H9 (cell line): Measurements from ENCODE around the gene CSRNP2. TPM values are rescaled to one million over a fixed set of nuclear protein-coding genes. Genes with fewer than 3 reads are reported as not detected.

ENCODE experiments used
- DNase-seq: peaks from one replicate; pipeline ENCODE4 v3.0.0-alpha.2; 2017
- H2AFZ ChIP-seq: one replicate; pipeline ENCODE4 v1.6.1; 2013; ENCODE audit warnings: mild to moderate bottlenecking, low read length, control low read depth, moderate library complexity
- H2AK5ac ChIP-seq: 2 replicates; pipeline ENCODE4 v1.6.1; 2013; ENCODE audit warnings: low read length, control low read depth, mixed read lengths; ENCODE audit not compliant: insufficient read length
- H2BK120ac ChIP-seq: one replicate; pipeline ENCODE4 v1.6.1; 2013; ENCODE audit warnings: low read depth, mild to moderate bottlenecking, low read length, control low read depth, inconsistent platforms; ENCODE audit not compliant: poor library complexity, severe bottlenecking
- H2BK12ac ChIP-seq: 2 replicates; pipeline ENCODE4 v1.6.1; 2013; ENCODE audit warnings: low read length, control low read depth, mixed read lengths, low read depth; ENCODE audit not compliant: insufficient read length
- H2BK15ac ChIP-seq: 2 replicates; pipeline ENCODE4 v1.6.1; 2013; ENCODE audit warnings: low read depth, low read length, control low read depth
- H2BK20ac ChIP-seq: one replicate; pipeline ENCODE4 v1.6.1; 2013; ENCODE audit warnings: low read depth, mild to moderate bottlenecking, low read length, control low read depth, inconsistent platforms; ENCODE audit not compliant: poor library complexity, severe bottlenecking
- H2BK5ac ChIP-seq: 2 replicates; pipeline ENCODE4 v1.6.1; 2013; ENCODE audit warnings: low read length, control low read depth, mixed read lengths; ENCODE audit not compliant: insufficient read length
- H3K14ac ChIP-seq: 2 replicates; pipeline ENCODE4 v1.6.1; 2013; ENCODE audit warnings: low read length, control low read depth; ENCODE audit not compliant: insufficient read depth
- H3K18ac ChIP-seq: 2 replicates; pipeline ENCODE4 v1.6.1; 2013; ENCODE audit warnings: low read depth, mild to moderate bottlenecking, mixed read lengths, low read length, control low read depth; ENCODE audit not compliant: insufficient read length
- H3K23ac ChIP-seq: 2 replicates; pipeline ENCODE4 v1.6.1; 2013; ENCODE audit warnings: low read length, control low read depth, mixed read lengths, low read depth; ENCODE audit not compliant: insufficient read length
- H3K23me2 ChIP-seq: 2 replicates; pipeline ENCODE4 v1.6.1; 2013; ENCODE audit warnings: low read depth, mild to moderate bottlenecking, mixed read lengths, low read length, control low read depth; ENCODE audit not compliant: insufficient read length, poor library complexity, severe bottlenecking
- H3K27ac ChIP-seq: 2 replicates; pipeline ENCODE4 v1.5.1; 2013; ENCODE audit warnings: low read length, control low read depth, mixed read lengths, low read depth; ENCODE audit not compliant: insufficient read length
- H3K27me3 ChIP-seq: 2 replicates; pipeline ENCODE4 v1.6.1; 2013; ENCODE audit warnings: low read length, control low read depth, inconsistent platforms; ENCODE audit not compliant: insufficient read depth
- H3K4ac ChIP-seq: 2 replicates; pipeline ENCODE4 v1.6.1; 2013; ENCODE audit warnings: low read depth, mild to moderate bottlenecking, control low read depth, inconsistent platforms, low read length, moderate library complexity
- H3K4me1 ChIP-seq: 2 replicates; pipeline ENCODE4 v1.6.1; 2013; ENCODE audit warnings: low read length, control low read depth, inconsistent platforms; ENCODE audit not compliant: insufficient read depth
- H3K4me2 ChIP-seq: 2 replicates; pipeline ENCODE4 v1.6.1; 2013; ENCODE audit warnings: low read length, control low read depth, mixed read lengths; ENCODE audit not compliant: insufficient read length, insufficient read depth
- H3K56ac ChIP-seq: 2 replicates; pipeline ENCODE4 v1.6.1; 2013; ENCODE audit warnings: low read depth, mild to moderate bottlenecking, mixed read lengths, low read length, control low read depth; ENCODE audit not compliant: insufficient read length
- H3K79me1 ChIP-seq: 2 replicates; pipeline ENCODE4 v1.6.1; 2013; ENCODE audit warnings: low read depth, mild to moderate bottlenecking, moderate library complexity, low read length, control low read depth, inconsistent platforms; ENCODE audit not compliant: insufficient read depth, poor library complexity, severe bottlenecking
- H3K79me2 ChIP-seq: 2 replicates; pipeline ENCODE4 v1.6.1; 2013; ENCODE audit warnings: low read length, control low read depth, inconsistent platforms; ENCODE audit not compliant: insufficient read depth
- H3K9ac ChIP-seq: 2 replicates; pipeline ENCODE4 v1.6.1; 2013; ENCODE audit warnings: low read length, control low read depth, mixed read lengths; ENCODE audit not compliant: insufficient read length; ENCODE audit errors: extremely low read depth
- H3K9me3 ChIP-seq: one replicate; pipeline ENCODE4 v1.6.1; 2013; ENCODE audit warnings: low read depth, low read length, inconsistent platforms; ENCODE audit not compliant: control insufficient read depth
- H3T11ph ChIP-seq: one replicate; pipeline ENCODE4 v1.6.1; 2013; ENCODE audit warnings: mild to moderate bottlenecking, low read length, control low read depth, inconsistent platforms
- H4K20me1 ChIP-seq: one replicate; pipeline ENCODE4 v1.6.1; 2013; ENCODE audit not compliant: control insufficient read depth, insufficient read length, insufficient read depth
- H4K5ac ChIP-seq: 2 replicates; pipeline ENCODE4 v1.6.1; 2013; ENCODE audit warnings: low read depth, mild to moderate bottlenecking, mixed read lengths, low read length, control low read depth; ENCODE audit not compliant: insufficient read length
- H4K8ac ChIP-seq: replicated peaks from 2 replicates; pipeline ENCODE4 v1.6.1; 2013; ENCODE audit warnings: low read length, control low read depth, mixed read lengths, low read depth; ENCODE audit not compliant: insufficient read length
- H4K91ac ChIP-seq: 2 replicates; pipeline ENCODE4 v1.6.1; 2013; ENCODE audit warnings: low read depth, mild to moderate bottlenecking, moderate library complexity, mixed read lengths, low read length, control low read depth; ENCODE audit not compliant: insufficient read length
- H3K27ac Mint-ChIP-seq, 3 experiments: 2 replicates in 2 of 3; 3 replicates in 1 of 3; pipeline ENCODE4 v1.8.0; 2020 to 2021; ENCODE audit warnings: mixed read lengths in 3 of 3, mild to moderate bottlenecking in 1 of 3, moderate library complexity in 1 of 3
- H3K27me3 Mint-ChIP-seq: 2 replicates; pipeline ENCODE4 v1.8.0; 2021; ENCODE audit warnings: low read depth, mild to moderate bottlenecking, moderate library complexity, mixed read lengths
- H3K36me3 Mint-ChIP-seq, 3 experiments: 2 replicates in 2 of 3; 3 replicates in 1 of 3; pipeline ENCODE4 v1.8.0; 2020 to 2021; ENCODE audit warnings: low read depth in 3 of 3, mixed read lengths in 3 of 3; ENCODE audit not compliant: insufficient read depth in 1 of 3
- H3K4me1 Mint-ChIP-seq, 2 experiments: 2 replicates each; pipeline ENCODE4 v1.8.0; 2020; ENCODE audit warnings: mixed read lengths in 2 of 2
- H3K4me3 Mint-ChIP-seq, 2 experiments: 2 replicates in 1 of 2; 3 replicates in 1 of 2; pipeline ENCODE4 v1.8.0; 2020 to 2021; ENCODE audit warnings: mild to moderate bottlenecking in 2 of 2, mixed read lengths in 2 of 2, moderate library complexity in 1 of 2
- H3K9me3 Mint-ChIP-seq, 2 experiments: 2 replicates in 1 of 2; 3 replicates in 1 of 2; pipeline ENCODE4 v1.8.0; 2020; ENCODE audit warnings: mild to moderate bottlenecking in 2 of 2, mixed read lengths in 2 of 2, moderate library complexity in 1 of 2
- CTCF ChIP-seq: fragments of 200-600 bp; sonication (generic); conservative IDR thresholded peaks from 3 replicates; pipeline ENCODE4 v1.8.0; 2021; ENCODE audit warnings: antibody characterized with exemption, mild to moderate bottlenecking
- WGBS: extraction: QIAGEN DNeasy Blood & Tissue Kit; methylation state at CpG from one replicate; pipeline ENCODE4 v1.1.7; 2013; ENCODE audit warnings: missing lambda C conversion rate, low lambda C conversion rate, mixed read lengths; ENCODE audit not compliant: insufficient read length; ENCODE audit errors: extremely low coverage; 5-methylcytosine and 5-hydroxymethylcytosine counted together
- total RNA-seq: library from RNA; stranded (reverse); gene quantifications from 2 replicates; pipeline ENCODE4 v1.2.1, GENCODE V29; 2021

The CSRNP2 gene
- total RNA-seq, 1 experiment from 2014 or later: 38.6 TPM

GRCh38 chr12:51124504-51124903, 41.1 kb upstream of the CSRNP2 start:
- H3K4me3 Mint-ChIP-seq: no peak overlapping the region; a peak in 1 of 5 replicates
- no peak for DNase-seq
- H4K91ac ChIP-seq: no peak overlapping the region

More at GRCh38 chr12:51124504-51124903, 41.1 kb upstream of the CSRNP2 start:
- TF ChIP-seq CTCF: no peak
- H3K9ac ChIP-seq: no peak overlapping the region
- no peaks in the 10 kb centered on the region for H3K79me1 ChIP-seq
- Mint-ChIP-seq H3K27ac (peak overlapping the region in 1 of 3 experiments; percentile 4; a peak in 1 of 7 replicates), H3K27me3 (no peaks in the 10 kb centered on the region), H3K4me1 (peaks cover 4 to 6% of the 10 kb centered on the region in 2 experiments; a peak in 3 of 4 replicates), H3K36me3 (peaks cover 6 to 19% (median 9%) of the 10 kb centered on the region in 3 experiments; a peak in 5 of 7 replicates), H3K9me3 (no peaks in the 10 kb centered on the region)
- no peaks in the 10 kb centered on the region for H3K79me2 ChIP-seq
- H2BK12ac ChIP-seq: no peak overlapping the region
- no peak overlapping the region for H3K4ac ChIP-seq
- H2AK5ac ChIP-seq: no peak overlapping the region
- H3K27me3 ChIP-seq: no peaks in the 10 kb centered on the region
- H3K18ac ChIP-seq: no peak overlapping the region
- H2BK120ac ChIP-seq: no peak overlapping the region
- H3K14ac ChIP-seq: no peak overlapping the region
- no peak overlapping the region for H2BK20ac ChIP-seq
- no peak overlapping the region for H3K56ac ChIP-seq
- no peak overlapping the region for H3T11ph ChIP-seq
- no peaks in the 10 kb centered on the region for H3K4me1 ChIP-seq
- no peak overlapping the region for H4K8ac ChIP-seq
- H3K27ac ChIP-seq: no peak overlapping the region
- H4K20me1 ChIP-seq: no peaks in the 10 kb centered on the region
- H3K23ac ChIP-seq: no peak overlapping the region
- no peak overlapping the region for H3K4me2 ChIP-seq
- no peaks in the 10 kb centered on the region for H3K9me3 ChIP-seq
- no peak overlapping the region for H2BK15ac ChIP-seq
- H4K5ac ChIP-seq: no peak overlapping the region
- no CpG with 5 or more reads among the region's 14 CpGs for WGBS
- no peak overlapping the region for H2AFZ ChIP-seq
- no peaks in the 10 kb centered on the region for H3K23me2 ChIP-seq
- H2BK5ac ChIP-seq: no peak overlapping the region
